Stimulated activated CD4-positive, alpha-beta T cell treated with anti-CD3 and anti-CD28 coated beads, Interleukin-2, amount 100 ng/mL, for 4 hours (primary cell): Measurements from ENCODE around the gene LASP1NB.
"Not testable (repeated sequence)": the region's sequence is repeated elsewhere in the genome, so short reads cannot be mapped to it uniquely, and the experiment has no call there.

Experiments
- DNase-seq: peaks from one replicate; pipeline ENCODE4 v3.0.0-alpha.2; 2020; ENCODE audit warnings: low read depth

The LASP1NB gene

DNA sequence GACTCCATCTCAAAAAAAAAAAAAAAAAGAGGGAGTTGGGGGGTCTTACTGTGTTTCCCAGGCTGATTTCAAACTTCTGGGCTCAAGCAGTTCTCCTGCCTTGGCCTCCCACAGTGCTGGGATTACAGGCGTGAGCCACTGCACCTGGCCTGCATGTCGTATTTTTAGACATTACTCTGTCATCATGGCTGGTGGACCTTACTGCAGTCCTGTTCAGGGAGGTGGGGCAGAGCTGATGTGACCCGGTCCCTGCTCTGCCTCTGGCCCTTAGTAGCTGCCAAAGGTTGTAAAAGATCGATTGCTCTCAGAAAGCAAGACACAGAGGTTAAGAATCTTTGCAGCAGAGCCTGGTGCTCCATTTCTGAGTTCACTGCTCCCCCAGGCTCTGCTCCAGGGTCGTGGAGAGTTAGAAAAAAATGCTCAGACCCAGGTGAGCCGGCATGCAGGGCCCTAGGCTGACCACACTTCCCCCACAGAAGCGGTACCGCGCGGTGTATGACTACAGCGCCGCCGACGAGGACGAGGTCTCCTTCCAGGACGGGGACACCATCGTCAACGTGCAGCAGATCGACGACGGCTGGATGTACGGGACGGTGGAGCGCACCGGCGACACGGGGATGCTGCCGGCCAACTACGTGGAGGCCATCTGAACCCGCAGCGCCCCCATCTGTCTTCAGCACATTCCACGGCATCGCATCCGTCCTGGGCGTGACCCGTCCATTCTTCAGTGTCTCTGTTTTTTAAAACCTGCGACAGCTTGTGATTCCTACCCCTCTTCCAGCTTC is 7.1 kb upstream of the LASP1NB start:
- no peak for DNase-seq

DNA sequence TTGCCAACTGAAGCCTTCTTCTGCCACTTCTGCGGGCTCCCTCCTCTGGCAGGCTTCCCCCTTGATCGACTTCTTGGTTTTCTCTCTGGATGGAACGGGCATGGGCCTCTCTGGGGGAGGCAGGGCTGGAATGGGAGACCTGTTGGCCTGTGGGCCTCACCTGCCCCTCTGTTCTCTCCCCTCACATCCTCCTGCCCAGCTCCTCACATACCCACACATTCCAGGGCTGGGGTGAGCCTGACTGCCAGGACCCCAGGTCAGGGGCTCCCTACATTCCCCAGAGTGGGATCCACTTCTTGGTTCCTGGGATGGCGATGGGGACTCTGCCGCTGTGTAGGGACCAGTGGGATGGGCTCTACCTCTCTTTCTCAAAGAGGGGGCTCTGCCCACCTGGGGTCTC is 6.5 kb upstream of the LASP1NB start:
- DNase-seq, result no peak

DNA sequence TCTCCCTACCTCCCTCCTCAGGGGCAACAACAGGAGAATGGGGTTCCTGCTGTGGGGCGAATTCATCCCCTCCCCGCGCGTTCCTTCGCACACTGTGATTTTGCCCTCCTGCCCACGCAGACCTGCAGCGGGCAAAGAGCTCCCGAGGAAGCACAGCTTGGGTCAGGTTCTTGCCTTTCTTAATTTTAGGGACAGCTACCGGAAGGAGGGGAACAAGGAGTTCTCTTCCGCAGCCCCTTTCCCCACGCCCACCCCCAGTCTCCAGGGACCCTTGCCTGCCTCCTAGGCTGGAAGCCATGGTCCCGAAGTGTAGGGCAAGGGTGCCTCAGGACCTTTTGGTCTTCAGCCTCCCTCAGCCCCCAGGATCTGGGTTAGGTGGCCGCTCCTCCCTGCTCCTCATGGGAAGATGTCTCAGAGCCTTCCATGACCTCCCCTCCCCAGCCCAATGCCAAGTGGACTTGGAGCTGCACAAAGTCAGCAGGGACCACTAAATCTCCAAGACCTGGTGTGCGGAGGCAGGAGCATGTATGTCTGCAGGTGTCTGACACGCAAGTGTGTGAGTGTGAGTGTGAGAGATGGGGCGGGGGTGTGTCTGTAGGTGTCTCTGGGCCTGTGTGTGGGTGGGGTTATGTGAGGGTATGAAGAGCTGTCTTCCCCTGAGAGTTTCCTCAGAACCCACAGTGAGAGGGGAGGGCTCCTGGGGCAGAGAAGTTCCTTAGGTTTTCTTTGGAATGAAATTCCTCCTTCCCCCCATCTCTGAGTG is 5.9 kb upstream of the LASP1NB start:
- no peak for DNase-seq

GRCh38 chr17:38920374-38921291 is 4.8 kb upstream of the LASP1NB start:
- no peak for DNase-seq

- DNase-seq, result no peak
These were observed 3.5 kb upstream of the LASP1NB start for GRCh38 chr17:38921756-38922411.

GRCh38 chr17:38922538-38923297 is 2.7 kb upstream of the LASP1NB start:
- DNase-seq, result no peak

GRCh38 chr17:38926293-38927070 is 1.1 kb downstream of the LASP1NB start:
- no peak for DNase-seq

GRCh38 chr17:38930782-38931181 is 5.4 kb downstream of the LASP1NB start:
- not testable (repeated sequence) for DNase-seq

GRCh38 chr17:38933962-38934361 is 8.5 kb downstream of the LASP1NB start:
- not testable (repeated sequence) for DNase-seq

GRCh38 chr17:38939987-38940386 is 14.6 kb downstream of the LASP1NB start:
- no peak for DNase-seq

- DNase-seq, result no peak
These were observed 15.0 kb downstream of the LASP1NB start for GRCh38 chr17:38940404-38940803.

GRCh38 chr17:38942696-38943334 is 17.4 kb downstream of the LASP1NB start:
- DNase-seq, result no peak

DNA sequence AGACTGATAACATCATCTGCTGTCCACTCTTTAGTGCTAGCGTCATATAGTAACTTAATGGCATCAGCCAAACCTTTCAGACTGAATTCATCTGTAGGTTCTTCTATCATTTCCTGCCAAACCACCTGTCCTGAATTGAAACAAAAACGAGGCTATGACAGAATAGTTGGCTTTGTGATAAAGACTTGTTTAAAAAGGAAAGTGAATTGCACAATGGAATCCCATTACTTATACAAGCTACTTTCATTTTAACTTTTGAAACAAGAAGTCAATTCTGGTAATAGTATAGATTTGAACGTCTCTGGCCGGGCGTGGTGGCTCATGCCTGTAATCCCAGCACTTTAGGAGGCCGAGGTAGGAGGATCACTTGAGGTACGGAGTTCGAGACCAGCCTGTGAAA is 18.2 kb downstream of the LASP1NB start:
- DNase-seq, result no peak

DNA sequence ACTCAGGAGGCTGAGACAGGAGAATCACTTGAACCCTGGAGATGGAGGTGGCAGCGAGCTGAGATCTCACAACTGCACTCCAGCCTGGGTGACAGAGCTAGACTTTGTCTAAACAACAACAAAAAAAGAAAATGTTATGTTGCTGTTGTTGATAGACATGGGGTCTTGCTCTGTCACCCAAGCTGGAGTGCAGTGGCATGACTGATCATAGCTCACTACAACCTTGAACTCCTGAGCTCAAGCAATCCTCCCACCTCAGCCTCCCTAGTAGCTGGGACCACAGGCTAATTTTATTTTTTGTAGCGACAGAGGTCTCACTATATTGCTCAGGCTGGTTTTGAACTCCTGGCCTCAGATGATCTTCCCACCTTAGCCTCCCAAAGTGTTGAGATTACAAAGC is 21.8 kb downstream of the LASP1NB start:
- no peak for DNase-seq

- not testable (repeated sequence) for DNase-seq
These were observed 28.4 kb downstream of the LASP1NB start for GRCh38 chr17:38953800-38954199.

GRCh38 chr17:38958326-38958725 is 32.9 kb downstream of the LASP1NB start:
- DNase-seq, result no peak

DNA sequence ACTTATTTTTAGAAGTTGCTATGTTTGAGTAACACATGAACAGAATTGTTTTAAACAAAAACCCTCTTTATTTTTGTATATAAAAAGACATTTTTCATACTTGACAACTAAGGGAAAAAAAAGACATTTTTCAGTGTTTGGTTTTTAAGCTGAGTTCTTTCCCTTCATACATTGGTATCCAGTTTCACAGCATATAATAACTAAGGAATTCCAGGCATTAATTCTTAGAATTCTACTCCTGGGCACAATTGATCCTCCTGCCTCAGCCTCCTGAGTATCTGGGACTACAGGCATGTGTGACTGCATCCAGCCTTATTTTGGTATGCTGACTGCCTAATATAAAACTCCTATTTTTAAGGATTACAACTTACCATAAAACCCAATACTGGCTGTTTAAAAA is 33.3 kb downstream of the LASP1NB start:
- no peak for DNase-seq

DNA sequence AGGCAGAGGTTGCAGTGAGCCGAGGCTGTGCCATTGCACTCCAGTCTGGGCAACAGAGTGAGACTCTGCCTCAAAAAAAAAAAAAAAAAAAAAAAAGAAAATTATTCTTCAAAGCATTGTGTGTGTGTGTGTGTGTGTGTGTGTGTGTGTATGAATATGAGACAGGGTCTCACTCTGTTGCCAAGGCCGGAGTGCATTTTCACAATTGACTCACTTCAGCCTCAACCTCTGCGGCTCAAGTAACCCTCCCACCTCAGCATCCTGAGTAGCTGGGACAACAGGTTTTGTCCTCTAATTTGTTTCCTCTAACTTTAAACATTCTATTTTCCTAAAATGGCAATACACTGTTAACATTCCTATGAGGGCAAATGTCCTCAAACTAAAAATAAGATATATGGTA is 34.1 kb downstream of the LASP1NB start:
- DNase-seq, result no peak

- DNase-seq, result no peak
These were observed 35.0 kb downstream of the LASP1NB start for GRCh38 chr17:38960402-38960801.

- no peak for DNase-seq
These were observed 36.0 kb downstream of the LASP1NB start for GRCh38 chr17:38961413-38961812.
